A549 (cell line): ENCODE measurements around the gene PRKAG2. TPM values are rescaled to one million over a fixed set of nuclear protein-coding genes. Genes with fewer than 3 reads are reported as not detected.

Source experiments
- ATAC-seq, 2 experiments: fragments of 200-7000 bp in 1 of 2; fragments of >200 bp in 1 of 2; cut with Nextera tagmentation in 1 of 2; cut with Tn5 transposase in 1 of 2; 3 replicates each; pipeline versions ENCODE4 v1.8.0 to v1.9.1; 2018 to 2020; ENCODE audit warnings: mild to moderate bottlenecking in 1 of 2, moderate library complexity in 1 of 2
- CTCF ChIA-PET: fragments of 300-600 bp; sonication (Branson Sonifier 250); formaldehyde crosslinking; extraction: SDS; loops from one replicate; lab custom pipeline; 2021; ENCODE audit warnings: antibody characterized with exemption, inconsistent platforms; lab: Yijun Ruan, JAX
- POLR2A ChIA-PET: fragments of 350-600 bp; formaldehyde crosslinking; extraction: SDS; loops from one replicate; lab custom pipeline; 2021; ENCODE audit warnings: antibody characterized with exemption, inconsistent platforms; lab: Yijun Ruan, JAX
- DNase-seq, 2 experiments: peaks; one replicate each; pipeline versions ENCODE4 v3.0.0 to v3.0.0-alpha.2; 2011 to 2016; ENCODE audit warnings: low read depth in 1 of 2, low spot score in 1 of 2
- FAIRE-seq: peaks from 2 replicates; lab custom pipeline; 2011; peaks lifted over from hg19 to GRCh38; lab: Jason Lieb, UNC
- H3K27ac ChIP-seq, 2 experiments: fragments of >200 bp; sonication (Bioruptor Twin); formaldehyde crosslinking; 3 replicates each; pipeline ENCODE4 v1.5.1; 2016 to 2017
- H3K4me1 ChIP-seq: fragments of >200 bp; sonication (Bioruptor Twin); formaldehyde crosslinking; 3 replicates; pipeline ENCODE4 v1.6.1; 2016
- H3K4me2 ChIP-seq: fragments of >200 bp; sonication (Bioruptor Twin); formaldehyde crosslinking; 3 replicates; pipeline ENCODE4 v1.6.1; 2016
- H3K4me3 ChIP-seq: fragments of >200 bp; sonication (Bioruptor Twin); formaldehyde crosslinking; 3 replicates; pipeline ENCODE4 v1.5.1; 2016
- H3K9me3 ChIP-seq: fragments of >200 bp; sonication (Bioruptor Twin); formaldehyde crosslinking; 3 replicates; pipeline ENCODE4 v1.6.1; 2016
- CBX2 ChIP-seq: fragments of 200-600 bp; sonication (generic); IDR thresholded peaks from 2 replicates; pipeline ENCODE4 v1.6.1; 2016; ENCODE audit warnings: low read depth, mild to moderate bottlenecking, borderline replicate concordance
- CEBPB ChIP-seq, 2 experiments: fragments of >200 bp in 1 of 2; sonication (Bioruptor Twin) in 1 of 2; formaldehyde crosslinking in 1 of 2; IDR thresholded peaks; 2 replicates each; pipeline ENCODE4 v1.6.1; 2012 to 2016
- CHD4 ChIP-seq: fragments of 200-600 bp; sonication (generic); IDR thresholded peaks from 2 replicates; pipeline ENCODE4 v1.6.1; 2016; ENCODE audit warnings: antibody characterized with exemption, mild to moderate bottlenecking, borderline replicate concordance
- CTCF ChIP-seq: fragments of >200 bp; sonication (Bioruptor Twin); formaldehyde crosslinking; IDR thresholded peaks from 3 replicates; pipeline ENCODE4 v1.5.1; 2016
- E2F6 ChIP-seq: IDR thresholded peaks from 2 replicates; pipeline ENCODE4 v1.6.1; 2012; ENCODE audit warnings: low read depth, borderline replicate concordance
- EHF ChIP-seq: fragments of 250-450 bp; sonication (Bioruptor Pico); IDR thresholded peaks from 2 replicates; pipeline ENCODE4 v1.5.0; 2020; ENCODE audit warnings: mild to moderate bottlenecking
- ESRRA ChIP-seq: fragments of 150-350 bp; IDR thresholded peaks from 2 replicates; pipeline ENCODE4 v1.6.1; 2014; ENCODE audit warnings: mild to moderate bottlenecking, low read length, borderline replicate concordance
- FOSB ChIP-seq: fragments of 250-450 bp; sonication (Bioruptor Pico); IDR thresholded peaks from 2 replicates; pipeline ENCODE4 v1.5.0; 2020; ENCODE audit warnings: mild to moderate bottlenecking, moderate library complexity
- HOXB13 ChIP-seq: fragments of 250-450 bp; sonication (Bioruptor Pico); IDR thresholded peaks from 2 replicates; pipeline ENCODE4 v1.5.0; 2020; ENCODE audit warnings: low read depth, mild to moderate bottlenecking, moderate library complexity
- KDM5A ChIP-seq: fragments of 200-600 bp; sonication (generic); IDR thresholded peaks from 2 replicates; pipeline ENCODE4 v1.6.1; 2016; ENCODE audit warnings: antibody characterized with exemption, mild to moderate bottlenecking
- MAFK ChIP-seq: fragments of 450-650 bp; IDR thresholded peaks from 2 replicates; pipeline ENCODE4 v1.6.1; 2014; ENCODE audit not compliant: partially characterized antibody
- MAZ ChIP-seq: fragments of 150-350 bp; IDR thresholded peaks from 2 replicates; pipeline ENCODE4 v1.6.1; 2014; ENCODE audit warnings: antibody characterized with exemption, low read depth, low read length, borderline replicate concordance
- NFE2L2 ChIP-seq: fragments of 150-350 bp; conservative IDR thresholded peaks from 2 replicates; pipeline ENCODE4 v1.6.1; 2014; ENCODE audit warnings: low read length
- POLR2A ChIP-seq: IDR thresholded peaks from 2 replicates; pipeline ENCODE4 v1.6.1; 2012; ENCODE audit warnings: mild to moderate bottlenecking, low read length
- POLR2AphosphoS2 ChIP-seq: conservative IDR thresholded peaks from 2 replicates; pipeline ENCODE4 v1.6.1; 2012; ENCODE audit warnings: low read length, improper control_type of control experiment, inconsistent platforms
- RAD21 ChIP-seq, 2 experiments: fragments of >200 bp in 1 of 2; sonication (Bioruptor Twin) in 1 of 2; formaldehyde crosslinking in 1 of 2; IDR thresholded peaks in 1 of 2; conservative IDR thresholded peaks in 1 of 2; 2 replicates in 1 of 2; 3 replicates in 1 of 2; pipeline ENCODE4 v1.6.1; 2012 to 2018; ENCODE audit warnings: inconsistent platforms in 1 of 2
- RNF2 ChIP-seq: fragments of 200-600 bp; sonication (generic); IDR thresholded peaks from 2 replicates; pipeline ENCODE4 v1.6.1; 2016; ENCODE audit warnings: low read depth, mild to moderate bottlenecking, antibody characterized with exemption, moderate library complexity, borderline replicate concordance
- SMC3 ChIP-seq: fragments of >200 bp; sonication (Bioruptor Twin); formaldehyde crosslinking; IDR thresholded peaks from 3 replicates; pipeline ENCODE4 v1.6.1; 2018; ENCODE audit warnings: inconsistent platforms
- SREBF2 ChIP-seq: fragments of 450-650 bp; IDR thresholded peaks from 2 replicates; pipeline ENCODE4 v1.6.1; 2014; ENCODE audit warnings: mild to moderate bottlenecking, moderate library complexity
- ZC3H11A ChIP-seq: fragments of 450-650 bp; IDR thresholded peaks from 2 replicates; pipeline ENCODE4 v1.6.1; 2014; ENCODE audit warnings: antibody characterized with exemption, mild to moderate bottlenecking
- WGBS: methylation state at CpG from one replicate; pipeline ENCODE4 v1.1.6; 2017; ENCODE audit errors: missing lambda C conversion rate; 5-methylcytosine and 5-hydroxymethylcytosine counted together
- polyA plus RNA-seq, 4 experiments: library from polyadenylated mRNA; depleted of rRNA in 3 of 4; stranded (reverse); fragments of >200 nt; fragmentation: RNase III in 1 of 4; extraction: RNeasy Plus Mini Kit Qiagen cat#74134 plus additional on column Dnase treatment in 1 of 4; gene quantifications; 2 replicates in 3 of 4; 3 replicates in 1 of 4; pipeline ENCODE4 v1.2.3, GENCODE V29; 2011 to 2017
- TF ChIP-seq, protein P1 (sequence below): fragments of >200 bp; sonication (Bioruptor Twin); formaldehyde crosslinking; IDR thresholded peaks from 3 replicates; pipeline ENCODE4 v1.6.1; 2016
- TF ChIP-seq, protein P2 (sequence below): IDR thresholded peaks from 2 replicates; pipeline ENCODE4 v1.6.1; 2012

The PRKAG2 gene
- polyA plus RNA-seq, 2 of the 4 experiments (the other 2 are of a cell fraction): 26.5 to 31.7 TPM

GRCh38 chr7:151819866-151820265 lies 57.0 kb downstream of the PRKAG2 start:
- ATAC-seq: no peak
- CTCF ChIA-PET: interaction anchor here (1.3 to 5.9 kb wide), 2 partner anchors 28 to 37 kb away, joined by 3 to 26 read pairs; no protein-coding TSS in a partner anchor
- WGBS: 78% methylated on average over 8 of the region's 8 CpGs

DNA sequence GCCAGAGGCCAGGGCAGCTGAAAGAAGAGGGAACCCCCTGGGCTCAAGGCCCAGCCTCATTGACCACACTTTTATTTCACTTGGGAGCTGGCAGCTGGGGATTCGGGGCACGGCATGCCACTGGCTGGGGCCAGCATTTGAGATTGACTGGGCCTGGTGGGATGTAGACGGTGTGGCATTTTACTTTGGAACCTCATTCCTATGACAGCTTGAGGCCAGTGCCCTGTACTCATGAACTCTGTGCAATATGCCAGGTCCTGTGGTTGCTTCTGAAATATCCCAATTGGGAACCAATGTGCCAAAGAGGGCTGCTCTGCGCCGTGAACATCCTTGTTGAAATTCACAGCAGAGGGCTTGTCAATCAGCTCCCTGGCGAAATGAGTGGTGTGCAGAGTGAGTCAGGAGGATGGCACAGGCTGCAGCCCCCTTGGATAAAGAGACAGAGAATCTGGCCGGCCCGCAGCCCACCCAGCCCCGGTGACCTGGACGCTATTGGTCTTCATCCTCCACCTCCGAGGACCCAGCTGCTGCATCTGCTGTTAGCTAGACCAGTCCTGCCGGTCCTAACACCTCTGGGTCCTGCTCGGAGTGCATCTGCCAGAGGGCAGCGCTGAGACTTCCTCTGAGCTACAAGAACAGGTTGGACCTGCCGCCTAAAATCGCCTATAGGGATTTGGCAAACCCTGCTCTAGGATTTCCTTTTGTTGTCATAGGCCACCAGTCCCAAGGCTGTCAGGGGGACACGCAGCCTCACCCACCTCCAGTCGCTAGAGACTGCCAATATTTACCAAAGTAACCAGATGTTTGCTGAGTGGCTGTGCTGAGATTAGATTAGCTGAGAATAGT lies 58.0 kb downstream of the PRKAG2 start:
- Histone ChIP-seq H3K4me3 (no peak overlapping the region), H3K27ac (no peak overlapping the region), H3K4me1 (peaks cover under 1% of the 10 kb centered on the region; the same call in 1 of the 3 replicates), H3K4me2 (no peak overlapping the region), H3K9me3 (no peaks in the 10 kb centered on the region)
- POLR2A ChIA-PET: no interaction called here
- FAIRE-seq (no peak), ATAC-seq (peak in 1 of 2 experiments; percentile 49; a peak in 2 of 6 replicates), DNase-seq (no peak)
- CTCF ChIA-PET: interaction anchor here (0.5 to 5.9 kb wide), 4 partner anchors 27 to 183 kb away, joined by 3 to 26 read pairs (median 5); no protein-coding TSS in a partner anchor
- TF ChIP-seq POLR2A: no peak
- no peak for TF ChIP-seq NFE2L2
- 0 out of 3 replicates have a peak, but pooled peaks have one; percentile 12 for TF ChIP-seq SMC3
- TF ChIP-seq POLR2AphosphoS2: no peak
- TF ChIP-seq MAFK: no peak
- no peak for TF ChIP-seq MAZ
- TF ChIP-seq, protein P1, sequence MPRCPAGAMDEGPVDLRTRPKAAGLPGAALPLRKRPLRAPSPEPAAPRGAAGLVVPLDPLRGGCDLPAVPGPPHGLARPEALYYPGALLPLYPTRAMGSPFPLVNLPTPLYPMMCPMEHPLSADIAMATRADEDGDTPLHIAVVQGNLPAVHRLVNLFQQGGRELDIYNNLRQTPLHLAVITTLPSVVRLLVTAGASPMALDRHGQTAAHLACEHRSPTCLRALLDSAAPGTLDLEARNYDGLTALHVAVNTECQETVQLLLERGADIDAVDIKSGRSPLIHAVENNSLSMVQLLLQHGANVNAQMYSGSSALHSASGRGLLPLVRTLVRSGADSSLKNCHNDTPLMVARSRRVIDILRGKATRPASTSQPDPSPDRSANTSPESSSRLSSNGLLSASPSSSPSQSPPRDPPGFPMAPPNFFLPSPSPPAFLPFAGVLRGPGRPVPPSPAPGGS: no peak
- TF ChIP-seq CHD4: no peak
- 71% methylated on average over 17 of the region's 18 CpGs for WGBS

More at GRCh38 chr7:151819866-151820265, 57.0 kb downstream of the PRKAG2 start:
- H3K4me1 ChIP-seq: no peaks in the 10 kb centered on the region
- DNase-seq (no peak), FAIRE-seq (no peak)
- H3K4me2 ChIP-seq: no peak overlapping the region
- TF ChIP-seq POLR2AphosphoS2 (no peak), FOSB (no peak), MAZ (no peak), CBX2 (no peak), HOXB13 (CRISPR knock-in tag) (no peak), E2F6 (no peak), EHF (no peak)
- TF ChIP-seq, protein P2, sequence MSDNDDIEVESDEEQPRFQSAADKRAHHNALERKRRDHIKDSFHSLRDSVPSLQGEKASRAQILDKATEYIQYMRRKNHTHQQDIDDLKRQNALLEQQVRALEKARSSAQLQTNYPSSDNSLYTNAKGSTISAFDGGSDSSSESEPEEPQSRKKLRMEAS: no peak
- POLR2A ChIA-PET: no interaction called here
- H3K9me3 ChIP-seq: no peaks in the 10 kb centered on the region
- no peak overlapping the region for H3K27ac ChIP-seq
- H3K4me3 ChIP-seq: no peak overlapping the region

DNA sequence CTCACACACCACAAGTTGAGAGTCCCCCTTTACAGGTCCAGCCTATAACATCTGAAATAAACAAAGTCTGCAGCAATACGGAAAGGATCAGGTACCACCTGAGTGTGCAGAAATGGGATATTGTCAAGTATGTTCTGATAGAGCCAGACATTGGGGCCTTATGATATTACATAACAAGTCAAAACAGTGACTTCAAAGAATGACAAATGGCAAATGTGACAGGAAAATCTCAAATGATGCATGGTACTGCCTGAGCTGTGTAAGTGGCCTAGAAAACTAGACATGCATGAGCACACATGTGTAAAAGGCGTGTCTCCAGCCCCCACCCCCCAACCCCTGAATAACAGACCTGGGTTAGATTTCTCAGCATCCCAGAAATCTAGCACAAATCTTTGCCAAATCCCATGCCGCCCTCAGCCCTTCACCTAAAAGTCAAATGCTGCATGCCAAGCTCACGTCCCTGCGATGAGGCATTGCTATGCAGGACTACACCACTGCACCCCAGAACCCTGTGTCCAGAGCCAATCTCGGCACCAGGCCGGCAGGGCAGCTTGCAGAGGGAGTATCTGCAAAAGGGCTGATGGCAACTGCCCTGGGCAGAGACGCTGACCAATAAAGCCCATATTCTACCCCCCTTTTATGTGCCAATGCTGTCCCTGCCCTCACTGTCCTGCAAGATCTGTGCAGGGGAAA lies 58.8 kb downstream of the PRKAG2 start:
- ChIA-PET POLR2A (interaction anchor here (0.5 kb wide), 1 partner anchor 254 kb away, joined by 5 read pairs; no protein-coding TSS in a partner anchor), CTCF (interaction anchor here (1.3 to 5.9 kb wide), 3 partner anchors 26 to 50 kb away, joined by 3 to 26 read pairs (median 3); no protein-coding TSS in a partner anchor)
- Histone ChIP-seq H3K4me2 (no peak overlapping the region), H3K4me1 (peaks cover 5% of the 10 kb centered on the region; the same call in 1 of the 3 replicates), H3K4me3 (no peak overlapping the region), H3K9me3 (no peaks in the 10 kb centered on the region), H3K27ac (no peak overlapping the region)
- no peak for ATAC-seq
- DNase-seq: no peak
- TF ChIP-seq SREBF2 (no peak), KDM5A (no peak), CEBPB (IDR thresholded peaks at IDR 0.05) (no peak), POLR2A (no peak), E2F6 (no peak), ESRRA (no peak), CTCF (no peak), RNF2 (no peak), ZC3H11A (no peak), RAD21 (conservative IDR thresholded peaks at IDR 0.05 in 1 of 2, IDR thresholded peaks at IDR 0.05 in 1 of 2) (no peak)
- no peak for FAIRE-seq
- WGBS: 85% methylated on average over 8 of the region's 8 CpGs
